ENCODE measurements around the gene ZNF750.
A peak's percentile ranks its signal among the peaks of the same experiment; 100 is the strongest.

ZNF750 gene

GRCh38 chr17:82876602-82877379 is 37.0 kb upstream of the ZNF750 start:
- H3K4me3 ChIP-seq (replicated peaks; ENCODE audit: low read depth, low read length), result no peak overlapping the region
- peak; percentile 63 for TF ChIP-seq CTCF (IDR thresholded peaks at IDR 0.05; ENCODE audit: low read length, missing control alignments)

DNA sequence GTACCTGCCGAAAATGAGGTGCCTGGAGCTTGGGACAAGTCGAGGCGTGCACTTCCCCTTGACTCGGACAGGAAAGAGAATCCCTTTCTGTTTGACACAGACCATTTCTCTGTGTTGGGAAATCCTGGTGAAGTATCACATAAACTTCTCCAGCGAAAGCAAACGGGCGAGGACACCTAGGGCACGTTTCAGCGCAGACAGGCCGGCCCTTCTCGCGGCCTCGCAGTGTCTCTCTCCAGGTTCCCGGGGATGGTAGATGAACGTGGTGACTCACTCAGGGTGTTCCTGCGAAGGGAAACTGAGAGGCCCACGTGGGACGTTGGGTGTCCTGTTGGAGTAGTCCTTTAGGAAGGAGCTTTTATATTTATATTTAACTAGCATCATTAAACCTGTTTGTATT is 36.3 kb upstream of the ZNF750 start:
- no peak for TF ChIP-seq CTCF (IDR thresholded peaks at IDR 0.05; ENCODE audit: low read length, missing control alignments)
- no peak for DNase-seq (ENCODE audit: low read depth)
- no peak overlapping the region for H3K4me3 ChIP-seq (replicated peaks; ENCODE audit: low read depth, low read length)

More at GRCh38 chr17:82876602-82877379, 37.0 kb upstream of the ZNF750 start:
- DNase-seq (ENCODE audit: low read depth), result peak; percentile 72

GRCh38 chr17:82875407-82875856 is 35.6 kb upstream of the ZNF750 start:
- DNase-seq (ENCODE audit: low read depth), result no peak
- H3K4me3 ChIP-seq (replicated peaks; ENCODE audit: low read depth, low read length), result no peak overlapping the region
- no peak for TF ChIP-seq CTCF (IDR thresholded peaks at IDR 0.05; ENCODE audit: low read length, missing control alignments)

DNA sequence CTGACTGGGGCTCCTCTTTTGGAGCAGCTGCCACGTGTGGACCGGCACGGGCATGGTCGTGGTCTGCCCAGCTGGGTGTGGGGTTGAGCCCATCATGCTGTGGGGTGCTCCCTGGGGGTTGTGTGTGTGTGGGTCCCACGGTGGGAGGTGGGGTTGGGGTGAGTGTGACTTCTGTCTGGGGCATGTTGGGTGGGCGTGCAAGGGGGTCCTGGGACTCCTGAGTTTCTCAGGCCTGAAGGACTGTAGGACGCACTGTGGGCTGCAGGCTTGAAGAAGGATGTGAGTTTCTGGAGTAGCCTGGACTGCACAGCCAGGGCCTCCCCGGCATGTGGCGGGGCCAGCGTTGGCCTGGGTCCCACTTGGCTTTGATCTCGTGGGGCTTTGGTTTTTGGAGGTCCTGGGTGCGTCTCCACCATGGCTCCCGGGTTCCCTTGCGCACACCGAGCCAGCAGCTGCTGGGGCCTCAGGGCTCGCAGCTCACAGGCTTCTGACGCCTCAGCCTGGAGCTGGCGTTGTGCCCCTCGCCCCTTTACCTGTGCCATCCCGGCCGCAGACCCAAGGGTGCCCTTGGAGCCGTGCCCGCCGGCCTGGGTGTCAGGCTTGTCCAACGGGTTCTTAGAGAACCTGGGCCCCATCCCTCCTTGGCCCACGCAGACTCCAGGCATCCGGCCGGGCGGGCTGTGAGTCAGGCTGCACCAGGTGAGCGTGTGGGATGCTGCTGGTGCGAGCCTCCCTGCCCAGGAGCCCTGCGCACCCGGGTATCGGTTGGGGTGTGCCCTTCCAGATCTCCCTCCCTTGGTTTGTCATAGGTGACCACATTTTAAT is 34.4 kb upstream of the ZNF750 start:
- no peak for DNase-seq (ENCODE audit: low read depth)
- no peak for TF ChIP-seq CTCF (IDR thresholded peaks at IDR 0.05; ENCODE audit: low read length, missing control alignments)
- no peak overlapping the region for H3K4me3 ChIP-seq (replicated peaks; ENCODE audit: low read depth, low read length)

DNA sequence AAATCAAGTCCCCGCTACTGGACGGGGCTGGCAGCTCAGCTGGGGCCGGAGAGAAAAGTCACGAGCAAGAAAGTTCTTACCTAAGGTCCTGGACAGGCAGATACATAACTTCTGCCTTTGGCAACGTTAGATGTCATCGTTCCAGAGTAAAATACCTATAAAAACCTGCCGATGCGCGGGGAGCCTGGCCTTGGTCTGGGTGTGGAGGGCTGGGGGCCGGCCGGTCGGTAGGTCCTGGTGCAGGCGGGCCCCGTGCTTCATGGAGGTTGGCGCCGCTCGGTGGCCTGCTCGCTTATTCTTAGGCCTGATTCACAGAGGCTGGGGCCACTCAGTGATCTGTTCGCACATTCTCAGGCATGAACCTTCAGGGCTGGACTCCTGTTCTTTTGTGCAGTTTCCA is 33.7 kb upstream of the ZNF750 start:
- no peak for DNase-seq (ENCODE audit: low read depth)
- TF ChIP-seq CTCF (IDR thresholded peaks at IDR 0.05; ENCODE audit: low read length, missing control alignments), result no peak
- H3K4me3 ChIP-seq (replicated peaks; ENCODE audit: low read depth, low read length), result no peak overlapping the region

DNA sequence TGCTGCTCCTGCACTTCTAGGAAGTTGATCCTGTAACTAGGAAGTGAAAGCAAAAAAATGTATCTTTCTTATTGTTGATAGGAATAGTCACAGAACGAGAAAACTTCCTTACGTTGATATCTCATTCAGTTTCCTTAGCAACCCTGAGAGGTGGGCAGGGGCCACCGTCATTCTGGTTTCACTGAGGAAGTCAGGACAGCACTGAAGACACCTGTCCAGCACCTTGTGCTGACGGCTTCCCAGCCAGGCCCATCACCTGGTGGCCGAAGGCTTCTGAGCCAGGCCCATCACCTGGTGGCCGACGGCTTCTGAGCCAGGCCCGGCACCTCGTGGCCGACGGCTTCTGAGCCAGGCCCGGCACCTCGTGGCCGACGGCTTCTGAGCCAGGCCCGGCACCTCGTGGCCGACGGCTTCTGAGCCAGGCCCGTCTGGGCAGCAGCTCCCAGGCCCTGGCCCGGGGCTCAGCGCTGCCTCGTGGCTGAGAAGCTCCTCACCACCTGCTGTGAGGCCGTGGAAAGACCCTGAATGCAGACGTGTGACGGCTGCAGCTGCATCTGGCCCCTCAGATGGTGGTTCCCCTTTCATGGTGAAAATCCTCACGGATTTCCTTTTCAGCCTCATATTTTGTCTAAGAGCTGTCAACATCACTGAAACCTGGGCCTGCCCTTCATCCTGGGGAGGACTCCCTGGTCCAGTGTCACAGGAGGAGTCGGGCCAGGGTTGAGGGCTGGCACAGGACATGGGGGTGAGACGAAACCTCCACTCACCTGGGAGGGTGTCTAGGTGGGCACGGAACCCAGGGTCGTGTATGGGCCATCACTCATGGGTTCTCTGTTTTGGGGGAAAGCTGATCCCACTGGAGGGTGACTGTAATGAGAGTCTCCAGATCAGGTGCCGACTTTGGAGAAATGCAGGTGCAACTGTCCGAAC is 33.0 kb upstream of the ZNF750 start:
- H3K4me3 ChIP-seq (replicated peaks; ENCODE audit: low read depth, low read length), result no peak overlapping the region
- TF ChIP-seq CTCF (IDR thresholded peaks at IDR 0.05; ENCODE audit: low read length, missing control alignments), result no peak

More for the DNA sequence above, 33.0 kb upstream of the ZNF750 start:
- no peak for DNase-seq (ENCODE audit: low read depth)

Data from fibroblast of pulmonary artery (primary cell).